Calu3 (cell line): ENCODE measurements around the gene LY6G6F. TPM values are rescaled to one million over a fixed set of nuclear protein-coding genes. Genes with fewer than 3 reads are reported as not detected.
A peak's percentile ranks its signal among the peaks of the same experiment; 100 is the strongest.

Source experiments
- BruUV-seq: library from RNA; stranded (reverse); fragments of 400-500 nt; replicated peaks from 2 replicates; lab custom pipeline; 2021; lab: Mats Ljungman, UMichigan
- CTCF ChIA-PET: fragments of 300-600 bp; sonication (Branson Sonifier 250); formaldehyde crosslinking; loops from one replicate; lab custom pipeline; 2022; ENCODE audit warnings: antibody characterized with exemption; lab: Charles Lee
- DNase-seq: peaks from one replicate; pipeline ENCODE4 v3.0.0; 2022
- H3K27ac Mint-ChIP-seq: one replicate; pipeline ENCODE4 v1.8.0; 2022; ENCODE audit warnings: mixed read lengths; ENCODE audit not compliant: unreplicated experiment
- H3K27me3 Mint-ChIP-seq: one replicate; pipeline ENCODE4 v1.8.0; 2022; ENCODE audit warnings: mixed read lengths; ENCODE audit not compliant: unreplicated experiment
- H3K36me3 Mint-ChIP-seq: one replicate; pipeline ENCODE4 v1.8.0; 2022; ENCODE audit warnings: mild to moderate bottlenecking, moderate library complexity, mixed read lengths; ENCODE audit not compliant: insufficient read depth, unreplicated experiment
- H3K4me1 Mint-ChIP-seq: one replicate; pipeline ENCODE4 v1.8.0; 2022; ENCODE audit warnings: mild to moderate bottlenecking, low read depth, mixed read lengths; ENCODE audit not compliant: unreplicated experiment
- H3K4me3 Mint-ChIP-seq: one replicate; pipeline ENCODE4 v1.8.0; 2022; ENCODE audit warnings: mild to moderate bottlenecking, low read depth, moderate library complexity, mixed read lengths; ENCODE audit not compliant: unreplicated experiment
- H3K9me3 Mint-ChIP-seq: one replicate; pipeline ENCODE4 v1.8.0; 2022; ENCODE audit warnings: low read depth, mixed read lengths; ENCODE audit not compliant: unreplicated experiment
- intact Hi-C: fragments of 100-400 bp; cut with micrococcal nuclease; formaldehyde crosslinking; loops from one replicate; pipeline ENCODE4 v1.10.0; 2022; ENCODE audit not compliant: unreplicated experiment
- total RNA-seq: library from RNA; stranded (reverse); gene quantifications from 2 replicates; pipeline ENCODE4 v1.2.3, GENCODE V29; 2022
- TF ChIP-seq, protein P1 (sequence below): fragments of 200-600 bp; IDR thresholded peaks from one replicate; pipeline ENCODE4 v1.8.0; 2022; ENCODE audit warnings: antibody characterized with exemption; ENCODE audit not compliant: unreplicated experiment

Gene LY6G6F
- total RNA-seq, 1 experiment from 2014 or later: not detected

DNA sequence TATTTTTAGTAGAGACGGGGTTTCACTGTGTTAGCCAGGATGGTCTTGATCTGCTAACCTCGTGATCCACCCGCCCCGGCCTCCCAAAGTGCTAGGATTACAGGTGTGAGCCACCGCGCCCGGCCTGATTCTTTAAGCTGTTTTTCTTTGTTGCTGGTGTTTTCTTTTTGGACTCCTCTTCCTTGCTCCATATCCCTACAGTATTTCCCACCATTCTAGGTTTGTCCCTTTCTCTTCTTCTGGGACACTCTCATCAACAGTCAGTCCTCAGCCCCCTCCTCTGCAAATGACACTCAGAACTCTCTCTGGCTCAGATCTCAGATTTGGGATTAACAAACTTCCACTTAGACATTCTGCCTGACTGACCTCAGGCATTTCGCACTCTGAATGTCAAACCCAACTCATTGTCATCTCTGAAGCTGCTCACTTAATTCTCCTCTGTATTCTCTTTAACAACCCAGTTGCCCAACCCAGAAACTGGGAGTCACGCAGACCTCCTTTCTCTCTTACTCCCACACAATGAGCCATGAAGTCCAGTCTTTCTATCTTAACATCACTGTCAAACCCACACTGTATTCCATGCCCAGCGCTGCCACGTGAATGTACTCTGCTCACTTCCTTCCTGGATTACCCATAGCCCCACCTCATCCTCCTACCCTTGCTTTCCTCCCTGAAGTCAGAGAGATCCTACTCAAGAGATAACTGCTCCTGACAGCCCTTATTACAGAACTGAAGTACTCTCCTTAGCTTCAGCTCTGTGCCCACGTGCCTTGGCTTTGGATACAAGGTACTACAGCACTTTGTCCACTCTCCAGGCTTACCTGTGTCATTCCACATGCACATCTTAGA is 19.1 kb downstream of the LY6G6F start:
- BruUV-seq: no TSS peak
- TF ChIP-seq, protein P1, sequence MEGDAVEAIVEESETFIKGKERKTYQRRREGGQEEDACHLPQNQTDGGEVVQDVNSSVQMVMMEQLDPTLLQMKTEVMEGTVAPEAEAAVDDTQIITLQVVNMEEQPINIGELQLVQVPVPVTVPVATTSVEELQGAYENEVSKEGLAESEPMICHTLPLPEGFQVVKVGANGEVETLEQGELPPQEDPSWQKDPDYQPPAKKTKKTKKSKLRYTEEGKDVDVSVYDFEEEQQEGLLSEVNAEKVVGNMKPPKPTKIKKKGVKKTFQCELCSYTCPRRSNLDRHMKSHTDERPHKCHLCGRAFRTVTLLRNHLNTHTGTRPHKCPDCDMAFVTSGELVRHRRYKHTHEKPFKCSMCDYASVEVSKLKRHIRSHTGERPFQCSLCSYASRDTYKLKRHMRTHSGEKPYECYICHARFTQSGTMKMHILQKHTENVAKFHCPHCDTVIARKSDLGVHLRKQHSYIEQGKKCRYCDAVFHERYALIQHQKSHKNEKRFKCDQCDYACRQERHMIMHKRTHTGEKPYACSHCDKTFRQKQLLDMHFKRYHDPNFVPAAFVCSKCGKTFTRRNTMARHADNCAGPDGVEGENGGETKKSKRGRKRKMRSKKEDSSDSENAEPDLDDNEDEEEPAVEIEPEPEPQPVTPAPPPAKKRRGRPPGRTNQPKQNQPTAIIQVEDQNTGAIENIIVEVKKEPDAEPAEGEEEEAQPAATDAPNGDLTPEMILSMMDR: no peak
- CTCF ChIA-PET: interaction anchor here (0.7 kb wide), 1 partner anchor 153 kb away, joined by 3 read pairs; no protein-coding TSS in a partner anchor
- Mint-ChIP-seq H3K36me3 (peaks cover 35% of the 10 kb centered on the region), H3K27ac (no peak overlapping the region), H3K9me3 (no peaks in the 10 kb centered on the region), H3K4me3 (no peak overlapping the region), H3K27me3 (peaks cover 10% of the 10 kb centered on the region), H3K4me1 (peaks cover 8% of the 10 kb centered on the region)
- intact Hi-C loops: no loop called here
- no peak for DNase-seq

- peaks cover 16% of the 10 kb centered on the region for H3K4me1 Mint-ChIP-seq
These were observed 20.5 kb downstream of the LY6G6F start for GRCh38 chr6:31727034-31727716.

DNA sequence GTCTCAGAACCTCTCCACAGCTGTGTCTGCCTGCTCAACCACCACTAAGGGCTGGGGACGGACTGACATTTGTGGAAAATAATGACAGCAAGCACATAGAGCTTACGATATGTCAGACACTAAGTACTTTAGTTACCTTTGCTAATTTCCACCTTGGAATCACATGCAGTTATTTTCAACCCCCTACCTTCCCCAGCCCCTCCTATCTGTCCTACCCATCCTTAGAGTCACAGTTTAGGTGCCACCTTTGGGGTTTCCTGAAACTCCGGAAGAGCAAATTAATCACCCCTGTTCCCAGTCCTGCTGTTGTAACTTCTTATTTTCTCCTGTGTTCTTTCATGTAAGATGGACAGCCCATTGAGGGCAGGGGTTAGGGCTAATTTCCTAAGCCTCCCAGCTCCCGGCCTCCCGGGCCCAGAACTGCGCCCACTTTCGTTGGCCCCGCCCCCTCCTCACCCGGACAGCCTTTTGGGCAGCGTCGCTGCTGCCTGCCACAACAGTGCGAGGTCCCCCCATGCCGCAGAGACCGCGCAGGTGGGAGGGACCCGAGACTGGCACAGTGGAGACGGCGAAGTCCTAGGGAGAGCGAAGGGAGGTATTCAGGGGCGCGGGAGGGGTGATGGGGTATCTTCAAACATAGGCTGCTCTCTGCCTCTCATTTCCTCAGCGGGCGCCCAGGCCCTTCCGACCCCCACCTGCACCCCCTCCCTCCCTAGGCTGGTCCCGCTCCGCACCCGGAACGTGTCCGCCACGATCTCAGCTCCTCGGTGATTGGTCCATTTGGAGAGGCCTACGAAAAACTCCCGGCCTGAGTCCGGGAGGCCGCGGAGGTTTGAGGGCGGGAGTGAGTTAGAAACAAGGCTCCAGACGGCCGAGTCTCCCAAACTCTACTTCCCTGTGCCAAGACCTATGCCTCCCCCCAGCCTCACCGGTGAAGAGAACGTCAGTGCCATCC is 21.3 kb downstream of the LY6G6F start:
- Mint-ChIP-seq H3K27ac (no peak overlapping the region), H3K4me3 (peak overlapping the region; percentile 89), H3K9me3 (no peaks in the 10 kb centered on the region), H3K36me3 (peaks cover 58% of the 10 kb centered on the region), H3K27me3 (no peaks in the 10 kb centered on the region), H3K4me1 (peaks cover 18% of the 10 kb centered on the region)
- no TSS peak for BruUV-seq
- intact Hi-C loops: no loop called here
- no peak for DNase-seq
- CTCF ChIA-PET: interaction anchor here (0.6 to 2.3 kb wide), 4 partner anchors 14 to 27 kb away, joined by 3 to 7 read pairs (median 4); partner anchors contain the start of gene ABHD16A
- TF ChIP-seq, protein P1: no peak

More at GRCh38 chr6:31727034-31727716, 20.5 kb downstream of the LY6G6F start:
- TF ChIP-seq, protein P1: no peak
- no peaks in the 10 kb centered on the region for H3K27me3 Mint-ChIP-seq
- no peaks in the 10 kb centered on the region for H3K9me3 Mint-ChIP-seq
- H3K4me3 Mint-ChIP-seq: no peak overlapping the region
- no peak for DNase-seq
- intact Hi-C loops: no loop called here
- peaks cover 49% of the 10 kb centered on the region for H3K36me3 Mint-ChIP-seq
- no peak overlapping the region for H3K27ac Mint-ChIP-seq
- CTCF ChIA-PET: interaction anchor here (1.0 to 1.2 kb wide), 2 partner anchors 13 to 15 kb away, joined by 3 read pairs; no protein-coding TSS in a partner anchor
- BruUV-seq: no TSS peak
